ENCODE results near the gene RPL37A.

RPL37A gene

DNA sequence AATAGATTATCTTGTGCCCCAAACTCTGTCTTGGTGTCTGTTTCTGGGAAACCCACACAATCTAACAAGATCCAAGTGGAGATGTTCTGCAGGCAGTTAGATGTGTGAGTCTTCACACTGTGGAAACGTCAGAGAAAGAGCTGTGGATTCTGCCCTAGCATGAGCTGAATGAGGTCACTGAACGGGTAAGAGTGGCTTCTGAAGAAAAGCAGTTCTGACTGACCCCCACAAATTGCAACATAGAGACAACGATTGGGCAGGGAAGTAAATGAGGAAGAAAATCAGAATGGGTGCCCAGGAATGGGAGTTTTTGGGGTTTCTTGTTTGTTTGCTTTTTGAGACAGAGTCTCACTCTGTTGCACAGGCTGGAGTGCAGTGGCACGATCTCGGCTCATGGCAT, 12.9 kb upstream of the RPL37A start:
- DNase-seq (ENCODE audit: low spot score) = no peak

DNA sequence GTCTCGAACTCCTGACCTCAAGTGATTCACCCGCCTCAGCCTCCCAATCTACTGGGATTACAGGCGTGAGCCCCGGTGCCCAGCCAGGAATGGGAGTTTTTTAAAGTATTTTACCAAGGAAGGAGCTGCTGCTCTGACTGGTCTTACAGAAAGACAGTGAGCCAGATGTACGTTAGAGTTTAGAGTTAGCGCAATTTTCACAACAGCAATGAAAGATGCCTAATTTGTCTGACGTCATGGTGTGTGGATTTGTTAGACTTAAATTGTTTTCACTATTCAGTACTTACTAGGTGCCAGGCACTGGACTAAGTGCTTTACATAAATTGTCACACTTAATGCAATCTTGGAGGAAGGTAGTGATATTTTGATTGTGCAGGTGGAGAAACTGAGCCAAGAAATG, 12.4 kb upstream of the RPL37A start:
- in situ Hi-C loops (cut with MboI; ENCODE audit: low pct_unique_long_range_greater_than_20kb, low sequenced_read_pairs, unreplicated experiment) = no loop called here
- no peak for DNase-seq (ENCODE audit: low spot score)
- TF ChIP-seq, protein P1, sequence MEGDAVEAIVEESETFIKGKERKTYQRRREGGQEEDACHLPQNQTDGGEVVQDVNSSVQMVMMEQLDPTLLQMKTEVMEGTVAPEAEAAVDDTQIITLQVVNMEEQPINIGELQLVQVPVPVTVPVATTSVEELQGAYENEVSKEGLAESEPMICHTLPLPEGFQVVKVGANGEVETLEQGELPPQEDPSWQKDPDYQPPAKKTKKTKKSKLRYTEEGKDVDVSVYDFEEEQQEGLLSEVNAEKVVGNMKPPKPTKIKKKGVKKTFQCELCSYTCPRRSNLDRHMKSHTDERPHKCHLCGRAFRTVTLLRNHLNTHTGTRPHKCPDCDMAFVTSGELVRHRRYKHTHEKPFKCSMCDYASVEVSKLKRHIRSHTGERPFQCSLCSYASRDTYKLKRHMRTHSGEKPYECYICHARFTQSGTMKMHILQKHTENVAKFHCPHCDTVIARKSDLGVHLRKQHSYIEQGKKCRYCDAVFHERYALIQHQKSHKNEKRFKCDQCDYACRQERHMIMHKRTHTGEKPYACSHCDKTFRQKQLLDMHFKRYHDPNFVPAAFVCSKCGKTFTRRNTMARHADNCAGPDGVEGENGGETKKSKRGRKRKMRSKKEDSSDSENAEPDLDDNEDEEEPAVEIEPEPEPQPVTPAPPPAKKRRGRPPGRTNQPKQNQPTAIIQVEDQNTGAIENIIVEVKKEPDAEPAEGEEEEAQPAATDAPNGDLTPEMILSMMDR (IDR thresholded peaks at IDR 0.05; ENCODE audit: extremely low read depth, insufficient read depth, missing control alignments) = no peak

More for the DNA sequence above, 12.9 kb upstream of the RPL37A start:
- in situ Hi-C loops (cut with MboI; ENCODE audit: low pct_unique_long_range_greater_than_20kb, low sequenced_read_pairs, unreplicated experiment) = no loop called here
- TF ChIP-seq, protein P1 (IDR thresholded peaks at IDR 0.05; ENCODE audit: extremely low read depth, insufficient read depth, missing control alignments) = no peak

DNA sequence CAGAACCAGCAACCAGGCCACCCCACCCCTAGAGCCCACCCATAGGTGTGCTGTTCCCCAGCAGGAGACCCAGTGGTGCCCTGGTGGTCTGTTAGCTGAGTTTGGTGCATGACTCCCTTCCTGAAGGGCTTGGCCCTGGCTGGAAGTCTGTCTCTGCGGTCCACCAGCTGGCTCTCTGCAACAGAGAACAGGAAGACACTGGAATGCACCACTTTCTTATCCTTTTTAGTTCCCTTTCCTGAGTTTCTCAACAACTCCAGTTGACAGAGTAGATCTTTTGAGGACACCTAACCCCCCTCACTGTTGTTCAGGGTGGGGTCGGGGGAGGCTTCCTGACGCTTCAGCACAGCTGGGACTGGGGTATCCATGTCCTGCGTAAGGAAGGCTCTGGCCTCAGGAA, 11.9 kb upstream of the RPL37A start:
- DNase-seq (ENCODE audit: low spot score) = no peak
- TF ChIP-seq, protein P1 (IDR thresholded peaks at IDR 0.05; ENCODE audit: extremely low read depth, insufficient read depth, missing control alignments) = no peak
- in situ Hi-C loops (cut with MboI; ENCODE audit: low pct_unique_long_range_greater_than_20kb, low sequenced_read_pairs, unreplicated experiment) = no loop called here

DNA sequence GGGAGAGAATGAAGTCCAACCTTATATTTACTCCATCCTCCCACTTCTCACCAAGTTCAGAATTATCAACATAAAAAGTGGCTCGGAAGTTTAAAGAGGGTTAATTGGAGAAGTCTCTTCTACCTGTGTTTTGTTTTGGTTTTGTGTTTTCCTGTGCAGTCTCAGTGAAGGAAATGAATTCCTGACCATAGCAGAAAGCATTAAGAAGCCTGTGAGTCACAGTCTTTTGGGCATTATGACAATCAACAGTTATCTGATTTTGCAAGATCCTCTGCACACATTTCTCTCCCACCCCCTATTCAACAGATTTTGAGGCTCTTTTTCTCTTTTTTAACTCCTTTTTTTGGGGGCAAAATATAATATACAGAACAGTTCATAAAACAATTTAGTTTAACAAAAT, 8.6 kb upstream of the RPL37A start:
- TF ChIP-seq, protein P1 (IDR thresholded peaks at IDR 0.05; ENCODE audit: extremely low read depth, insufficient read depth, missing control alignments) = no peak
- in situ Hi-C loops (cut with MboI; ENCODE audit: low pct_unique_long_range_greater_than_20kb, low sequenced_read_pairs, unreplicated experiment) = no loop called here
- DNase-seq (ENCODE audit: low spot score) = no peak

DNA sequence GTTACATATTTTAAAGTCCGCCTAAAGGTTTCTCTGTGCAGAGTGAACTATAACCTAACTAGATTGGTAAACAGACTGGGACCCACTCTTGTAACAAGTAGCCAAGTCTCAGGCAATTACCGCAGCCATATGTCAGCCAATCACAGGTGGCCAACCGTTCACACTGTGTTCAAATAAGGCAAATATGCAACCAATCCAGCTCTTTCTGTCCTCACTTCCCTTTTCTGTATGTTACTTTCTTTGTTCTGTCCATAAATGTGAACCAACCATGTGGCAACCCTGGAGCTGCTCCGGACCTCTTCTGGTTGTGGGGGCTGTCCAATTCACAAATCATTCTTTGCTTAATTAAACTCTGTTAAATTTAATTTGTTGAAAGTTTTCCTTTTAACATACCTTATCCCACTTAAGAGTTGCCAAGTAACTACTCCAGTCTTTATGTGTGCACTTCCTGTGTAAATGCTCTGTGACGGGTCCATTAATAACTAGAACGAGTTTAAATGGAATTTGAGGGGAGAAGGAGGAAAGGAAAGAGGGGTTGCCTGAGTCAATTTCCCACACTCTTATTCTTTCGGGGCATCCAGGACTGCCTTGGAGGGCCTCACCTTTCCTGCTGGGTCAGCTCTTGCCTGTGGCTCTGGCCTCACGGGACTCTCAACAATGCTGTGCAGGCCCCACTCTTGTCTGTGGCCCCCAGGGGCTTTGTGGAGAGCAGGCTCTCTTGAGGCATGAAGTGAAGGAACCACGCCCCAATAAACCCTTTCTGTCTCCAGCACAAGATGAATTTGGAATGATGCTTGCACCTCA, 6.6 kb upstream of the RPL37A start:
- TF ChIP-seq, protein P1 (IDR thresholded peaks at IDR 0.05; ENCODE audit: extremely low read depth, insufficient read depth, missing control alignments) = no peak
- peak; percentile 36 for DNase-seq (ENCODE audit: low spot score)
- in situ Hi-C loops (cut with MboI; ENCODE audit: low pct_unique_long_range_greater_than_20kb, low sequenced_read_pairs, unreplicated experiment) = no loop called here

DNA sequence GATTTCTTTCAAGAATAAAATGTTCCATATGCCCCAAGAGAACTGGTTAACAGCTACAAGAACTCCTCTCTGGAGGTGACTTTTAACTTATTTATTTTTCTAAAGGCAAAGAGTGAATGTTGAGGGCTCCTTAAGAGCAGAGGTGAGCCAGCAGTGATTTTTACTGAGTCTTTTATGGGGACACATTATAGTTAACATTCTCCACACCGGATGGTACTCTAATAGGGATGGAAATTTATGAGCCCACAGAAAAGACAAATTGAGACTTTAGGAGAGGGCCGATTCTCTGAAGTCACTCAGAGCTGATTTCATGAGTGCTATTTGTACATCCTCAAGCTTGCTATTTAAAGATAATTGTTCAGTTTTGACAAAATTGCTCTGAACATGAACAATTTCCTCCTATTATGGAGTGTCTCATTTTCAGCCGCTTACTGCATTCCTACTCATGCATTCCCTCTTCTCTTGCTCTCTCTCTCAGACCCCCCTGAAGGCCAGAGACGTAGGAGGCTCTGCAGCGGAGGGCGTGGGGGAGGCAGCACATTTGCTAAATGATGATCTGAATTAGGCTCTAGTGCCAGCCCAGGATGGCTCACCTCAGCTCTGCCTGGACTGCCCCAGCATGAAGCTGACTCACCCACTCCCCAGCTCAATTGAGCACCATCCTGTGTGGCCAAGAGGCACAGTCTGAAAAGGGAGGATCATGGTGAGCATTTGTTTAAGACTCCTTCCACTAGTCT, 5.9 kb upstream of the RPL37A start:
- no peak for DNase-seq (ENCODE audit: low spot score)
- TF ChIP-seq, protein P1 (IDR thresholded peaks at IDR 0.05; ENCODE audit: extremely low read depth, insufficient read depth, missing control alignments) = no peak
- in situ Hi-C loops (cut with MboI; ENCODE audit: low pct_unique_long_range_greater_than_20kb, low sequenced_read_pairs, unreplicated experiment) = no loop called here

Measured in GM13977 (cell line).